GM19467 (cell line): ENCODE measurements around the gene PCCA.
"Not testable (repeated sequence)": the region's sequence is repeated elsewhere in the genome, so short reads cannot be mapped to it uniquely, and the experiment has no call there.

Experiments used
- ATAC-seq: cut with Tn5 transposase; IDR thresholded peaks from one replicate; pipeline ENCODE4 v1.9.1; 2021; ENCODE audit warnings: mild to moderate bottlenecking, moderate library complexity; ENCODE audit not compliant: unreplicated experiment

Gene PCCA

GRCh38 chr13:100347968-100348367, 259.1 kb downstream of the PCCA start:
- ATAC-seq: no peak

- ATAC-seq: no peak
Measured at GRCh38 chr13:100349594-100349993, 260.7 kb downstream of the PCCA start.

- no peak for ATAC-seq
Measured at GRCh38 chr13:100350601-100351000, 261.7 kb downstream of the PCCA start.

GRCh38 chr13:100356426-100356825, 267.5 kb downstream of the PCCA start:
- no peak for ATAC-seq

- no peak for ATAC-seq
Measured at GRCh38 chr13:100356889-100357288, 268.0 kb downstream of the PCCA start.

GRCh38 chr13:100357764-100358163, 268.9 kb downstream of the PCCA start:
- no peak for ATAC-seq

- no peak for ATAC-seq
Measured at GRCh38 chr13:100361504-100361903, 272.6 kb downstream of the PCCA start.

GRCh38 chr13:100362371-100362770, 273.5 kb downstream of the PCCA start:
- ATAC-seq: no peak

- no peak for ATAC-seq
Measured at GRCh38 chr13:100362781-100363180, 273.9 kb downstream of the PCCA start.

GRCh38 chr13:100363285-100363711, 274.4 kb downstream of the PCCA start:
- no peak for ATAC-seq

- ATAC-seq: no peak
Measured at GRCh38 chr13:100363874-100364273, 275.0 kb downstream of the PCCA start.

GRCh38 chr13:100364591-100364990, 275.7 kb downstream of the PCCA start:
- ATAC-seq: no peak

- ATAC-seq: no peak
Measured at GRCh38 chr13:100365680-100366079, 276.8 kb downstream of the PCCA start.

GRCh38 chr13:100378533-100378932, 289.6 kb downstream of the PCCA start:
- no peak for ATAC-seq

- no peak for ATAC-seq
Measured at GRCh38 chr13:100381595-100382224, 292.8 kb downstream of the PCCA start.

GRCh38 chr13:100382785-100383184, 293.9 kb downstream of the PCCA start:
- ATAC-seq: no peak

GRCh38 chr13:100387416-100387815, 298.5 kb downstream of the PCCA start:
- ATAC-seq: no peak

- not testable (repeated sequence) for ATAC-seq
Measured at GRCh38 chr13:100388150-100388549, 299.3 kb downstream of the PCCA start.

- no peak for ATAC-seq
Measured at GRCh38 chr13:100388923-100389322, 300.0 kb downstream of the PCCA start.

GRCh38 chr13:100389617-100390016, 300.7 kb downstream of the PCCA start:
- no peak for ATAC-seq

GRCh38 chr13:100392709-100393630, 304.1 kb downstream of the PCCA start:
- ATAC-seq: no peak
